ENCODE data around the gene TBC1D3B.

TBC1D3B gene

DNA sequence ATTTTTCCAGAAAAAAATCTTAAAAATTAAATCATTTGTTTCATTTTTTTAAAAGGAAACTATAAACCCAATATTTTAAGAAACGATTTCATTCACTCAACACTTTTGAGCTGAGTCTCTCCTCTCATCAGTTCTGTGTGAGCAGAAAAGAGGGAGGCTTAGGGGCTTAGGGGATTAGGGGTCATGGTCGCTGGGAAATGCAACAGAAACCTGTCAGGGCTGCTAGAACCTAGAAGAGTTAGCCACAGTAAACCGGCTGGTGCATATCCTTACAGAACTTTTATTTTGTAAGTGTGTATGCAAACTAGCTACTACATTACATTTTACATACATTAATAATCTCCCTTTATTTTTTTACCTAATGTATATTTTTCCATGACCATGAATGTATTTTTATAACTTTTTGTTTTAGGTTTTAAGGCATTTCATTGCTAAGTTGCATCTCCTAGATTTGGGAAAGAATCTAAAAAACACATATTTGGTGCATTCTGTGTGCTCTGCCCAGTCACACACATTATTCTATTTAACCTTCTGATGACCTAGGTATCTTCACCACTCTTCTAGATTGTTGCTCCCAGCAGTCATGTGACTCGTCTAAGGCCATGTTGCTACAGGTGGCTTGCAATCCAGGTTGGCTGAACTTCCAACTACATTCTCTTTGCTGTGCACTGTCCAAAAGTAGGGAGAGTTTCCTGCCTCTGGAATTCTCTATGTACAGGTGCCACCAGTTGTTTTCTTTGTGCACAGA is 24.4 kb downstream of the TBC1D3B start:
- no peak for ATAC-seq
- Mint-ChIP-seq H3K27ac (no peak overlapping the region), H3K4me3 (no peak overlapping the region), H3K36me3 (no peaks in the 10 kb centered on the region), H3K9me3 (no peaks in the 10 kb centered on the region), H3K27me3 (no peaks in the 10 kb centered on the region), H3K4me1 (peaks cover 31% of the 10 kb centered on the region)

GRCh38 chr17:36149296-36149820 is 27.1 kb downstream of the TBC1D3B start:
- Mint-ChIP-seq H3K36me3 (no peaks in the 10 kb centered on the region), H3K4me3 (no peak overlapping the region), H3K9me3 (no peaks in the 10 kb centered on the region), H3K27me3 (no peaks in the 10 kb centered on the region), H3K4me1 (peaks cover 27% of the 10 kb centered on the region), H3K27ac (no peak overlapping the region)
- peak; percentile 6 for ATAC-seq

GRCh38 chr17:36148559-36149295 is 27.7 kb downstream of the TBC1D3B start:
- H3K27me3 Mint-ChIP-seq: no peaks in the 10 kb centered on the region
- no peak overlapping the region for H3K27ac Mint-ChIP-seq
- no peaks in the 10 kb centered on the region for H3K36me3 Mint-ChIP-seq
- H3K9me3 Mint-ChIP-seq: no peaks in the 10 kb centered on the region
- peak; percentile 87 for ATAC-seq
- peaks cover 24% of the 10 kb centered on the region for H3K4me1 Mint-ChIP-seq
- H3K4me3 Mint-ChIP-seq: no peak overlapping the region

- H3K27me3 Mint-ChIP-seq: no peaks in the 10 kb centered on the region
- no peak for ATAC-seq
- no peaks in the 10 kb centered on the region for H3K9me3 Mint-ChIP-seq
- no peaks in the 10 kb centered on the region for H3K36me3 Mint-ChIP-seq
- peaks cover 17% of the 10 kb centered on the region for H3K4me1 Mint-ChIP-seq
- no peak overlapping the region for H3K4me3 Mint-ChIP-seq
- H3K27ac Mint-ChIP-seq: no peak overlapping the region
Measured at GRCh38 chr17:36147601-36148000, 28.8 kb downstream of the TBC1D3B start.

DNA sequence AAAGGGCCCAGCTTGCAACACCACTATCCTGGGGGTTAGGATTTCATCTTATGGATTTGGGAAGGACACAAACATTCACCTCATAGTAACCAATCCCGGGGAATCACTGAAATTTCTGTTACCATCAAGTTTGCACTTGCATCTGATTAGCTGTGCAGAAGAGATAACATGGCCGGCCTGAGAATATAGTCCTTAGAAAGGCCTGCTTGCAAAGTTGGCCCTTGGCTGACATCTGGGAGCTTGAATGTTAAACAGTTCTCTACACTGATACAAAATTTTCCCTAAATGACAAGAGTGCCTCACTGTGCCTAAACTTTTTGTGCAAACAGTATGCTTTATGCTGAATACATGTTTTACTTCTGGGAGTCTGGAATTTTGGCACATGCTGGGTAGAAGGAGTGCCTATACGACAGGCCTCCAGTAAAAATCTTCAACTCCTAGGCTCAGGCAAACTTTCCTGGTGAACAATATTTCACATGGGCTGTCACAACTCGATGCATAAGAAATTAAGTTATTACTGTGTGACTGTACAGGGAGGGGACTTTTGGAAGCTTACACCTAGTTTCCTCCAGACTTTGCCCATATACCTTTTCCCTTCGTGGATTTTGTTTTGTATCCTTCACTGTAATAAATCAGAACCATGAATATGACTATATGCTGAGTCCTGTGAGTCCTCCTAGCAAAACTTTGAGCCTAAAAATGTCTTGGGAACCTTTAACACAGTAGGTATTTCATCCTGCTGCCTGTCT is 31.3 kb downstream of the TBC1D3B start:
- H3K4me3 Mint-ChIP-seq: no peak overlapping the region
- H3K4me1 Mint-ChIP-seq: peaks cover 17% of the 10 kb centered on the region
- H3K9me3 Mint-ChIP-seq: no peaks in the 10 kb centered on the region
- H3K27ac Mint-ChIP-seq: no peak overlapping the region
- H3K36me3 Mint-ChIP-seq: no peaks in the 10 kb centered on the region
- H3K27me3 Mint-ChIP-seq: no peaks in the 10 kb centered on the region
- no peak for ATAC-seq

DNA sequence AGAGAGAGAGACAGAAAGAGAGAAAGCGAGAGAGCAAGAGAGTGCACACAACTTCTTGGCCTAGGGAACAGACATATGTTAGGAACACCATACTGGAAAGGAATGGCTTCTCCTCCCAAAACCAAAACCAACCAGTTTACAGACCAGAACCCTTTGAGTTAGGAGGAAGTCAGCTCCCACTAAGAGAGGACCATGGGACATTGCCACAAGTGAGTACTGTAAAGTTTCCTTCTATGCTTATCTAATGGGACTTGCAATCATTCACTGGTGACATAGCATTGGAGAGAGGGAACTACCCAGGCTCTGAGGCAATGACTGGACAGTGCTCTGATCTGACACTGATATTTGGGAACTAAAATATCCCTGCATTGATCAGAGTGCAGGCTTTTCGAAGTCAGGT is 32.4 kb downstream of the TBC1D3B start:
- Mint-ChIP-seq H3K27me3 (no peaks in the 10 kb centered on the region), H3K4me1 (peaks cover 11% of the 10 kb centered on the region), H3K36me3 (no peaks in the 10 kb centered on the region), H3K9me3 (no peaks in the 10 kb centered on the region), H3K27ac (no peak overlapping the region), H3K4me3 (no peak overlapping the region)
- ATAC-seq: no peak

DNA sequence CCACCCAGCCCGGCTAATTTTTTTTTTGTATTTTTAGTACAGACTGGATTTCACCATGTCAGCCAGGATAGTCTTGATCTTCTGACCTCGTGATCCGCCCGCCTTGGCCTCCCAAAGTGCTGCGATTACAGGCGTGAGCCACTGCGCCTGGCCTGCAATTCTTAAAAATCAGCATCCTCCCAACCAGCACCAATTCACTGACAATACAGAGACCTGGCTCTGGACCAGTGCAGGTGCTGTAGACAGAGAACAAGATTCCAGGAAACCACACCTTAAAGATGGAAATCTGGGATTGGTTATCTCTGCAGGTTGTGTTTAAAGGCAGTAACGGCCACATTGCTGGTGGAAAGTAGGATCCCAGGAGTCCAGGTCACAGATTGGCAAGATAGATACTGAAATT is 33.6 kb downstream of the TBC1D3B start:
- H3K27me3 Mint-ChIP-seq: no peaks in the 10 kb centered on the region
- H3K27ac Mint-ChIP-seq: no peak overlapping the region
- no peak for ATAC-seq
- no peak overlapping the region for H3K4me3 Mint-ChIP-seq
- H3K4me1 Mint-ChIP-seq: peaks cover 11% of the 10 kb centered on the region
- H3K36me3 Mint-ChIP-seq: peaks cover 5% of the 10 kb centered on the region
- peaks cover 6% of the 10 kb centered on the region for H3K9me3 Mint-ChIP-seq

GRCh38 chr17:36142235-36142634 is 34.2 kb downstream of the TBC1D3B start:
- H3K9me3 Mint-ChIP-seq: peaks cover 7% of the 10 kb centered on the region
- H3K4me3 Mint-ChIP-seq: no peak overlapping the region
- peaks cover 6% of the 10 kb centered on the region for H3K36me3 Mint-ChIP-seq
- peaks cover 12% of the 10 kb centered on the region for H3K4me1 Mint-ChIP-seq
- H3K27ac Mint-ChIP-seq: no peak overlapping the region
- H3K27me3 Mint-ChIP-seq: no peaks in the 10 kb centered on the region
- ATAC-seq: no peak

- Mint-ChIP-seq H3K27me3 (no peaks in the 10 kb centered on the region), H3K9me3 (peaks cover 10% of the 10 kb centered on the region), H3K36me3 (peaks cover 6% of the 10 kb centered on the region), H3K4me1 (peaks cover 52% of the 10 kb centered on the region), H3K27ac (no peak overlapping the region), H3K4me3 (no peak overlapping the region)
- no peak for ATAC-seq
Measured at GRCh38 chr17:36136439-36136838, 40.0 kb downstream of the TBC1D3B start.

DNA sequence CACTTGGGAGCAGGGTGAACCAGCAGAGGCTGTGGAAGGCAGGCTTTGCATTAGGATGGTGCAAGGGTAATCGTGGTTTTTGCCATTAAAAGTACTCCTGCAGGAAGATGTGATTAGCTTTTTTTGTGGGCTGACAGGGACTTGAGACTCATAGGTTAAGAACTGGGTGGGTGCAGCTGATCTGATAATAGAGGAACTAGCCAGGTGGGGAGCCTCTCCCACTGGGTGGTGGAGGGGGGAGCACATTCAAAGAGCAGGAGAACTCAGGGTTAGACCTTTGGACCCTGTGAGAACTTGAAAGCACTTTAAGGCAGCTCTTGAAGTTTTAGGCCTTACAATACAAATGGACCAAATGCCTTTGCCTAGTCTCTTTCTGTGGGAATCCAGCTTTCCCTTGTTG is 40.4 kb downstream of the TBC1D3B start:
- ATAC-seq: no peak
- no peak overlapping the region for H3K27ac Mint-ChIP-seq
- H3K4me1 Mint-ChIP-seq: peaks cover 52% of the 10 kb centered on the region
- H3K27me3 Mint-ChIP-seq: no peaks in the 10 kb centered on the region
- H3K36me3 Mint-ChIP-seq: peaks cover 6% of the 10 kb centered on the region
- H3K4me3 Mint-ChIP-seq: no peak overlapping the region
- peaks cover 10% of the 10 kb centered on the region for H3K9me3 Mint-ChIP-seq

DNA sequence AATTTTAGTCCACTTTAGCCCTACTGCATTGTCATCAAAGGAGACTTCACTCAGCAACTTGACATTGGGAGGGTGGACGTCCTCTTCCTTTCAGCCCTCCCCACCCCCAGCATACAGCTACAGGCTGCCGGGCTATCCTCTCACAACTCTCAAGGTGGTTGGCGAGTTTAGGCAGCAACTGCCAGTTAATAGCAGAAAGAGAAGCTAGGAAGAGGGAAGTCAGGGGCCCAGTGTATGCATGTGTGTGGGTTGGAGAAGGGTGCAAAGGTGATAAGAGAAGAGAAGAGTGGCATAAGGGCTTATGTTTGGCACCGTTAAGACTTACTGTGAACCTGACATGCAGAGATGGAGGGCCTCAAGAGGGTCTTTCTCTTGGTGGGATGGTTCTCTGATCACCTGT is 41.0 kb downstream of the TBC1D3B start:
- Mint-ChIP-seq H3K4me3 (no peak overlapping the region), H3K36me3 (peaks cover 6% of the 10 kb centered on the region), H3K9me3 (peaks cover 10% of the 10 kb centered on the region), H3K27me3 (no peaks in the 10 kb centered on the region), H3K27ac (no peak overlapping the region), H3K4me1 (peaks cover 52% of the 10 kb centered on the region)
- ATAC-seq: no peak

DNA sequence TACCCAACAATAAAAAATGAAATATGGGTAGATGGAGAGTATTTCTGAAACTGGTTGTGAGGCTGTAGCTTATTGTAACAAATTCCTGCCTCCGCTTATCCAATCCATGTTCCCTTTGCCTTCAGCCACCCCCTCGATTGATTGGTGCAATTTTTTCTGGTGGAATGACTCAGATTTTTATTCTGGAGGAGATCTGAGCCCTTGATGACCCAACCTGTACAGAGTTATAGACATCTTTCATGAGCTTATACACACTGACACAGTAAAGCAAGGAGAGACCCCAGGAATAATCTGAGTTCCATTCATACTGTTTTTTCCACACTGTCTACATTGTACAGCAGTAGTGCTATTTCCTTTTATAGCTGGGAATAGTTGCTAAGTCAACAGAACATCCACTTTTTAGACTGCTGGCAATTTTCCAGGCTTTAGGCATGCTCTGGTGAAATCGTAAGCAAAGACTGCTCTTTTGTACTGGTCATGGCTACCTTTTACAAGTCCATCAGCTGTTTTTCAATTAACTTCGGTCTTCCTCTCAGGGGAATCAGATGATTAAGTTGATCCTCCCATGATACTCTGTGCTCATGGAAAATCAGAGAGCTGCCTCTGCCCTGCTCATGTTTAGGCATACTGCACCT is 42.7 kb downstream of the TBC1D3B start:
- ATAC-seq: no peak

GRCh38 chr17:36132421-36132831 is 44.0 kb downstream of the TBC1D3B start:
- H3K36me3 Mint-ChIP-seq: no peaks in the 10 kb centered on the region
- no peak overlapping the region for H3K27ac Mint-ChIP-seq
- peak; percentile 62 for ATAC-seq
- no peaks in the 10 kb centered on the region for H3K27me3 Mint-ChIP-seq
- peaks cover 75% of the 10 kb centered on the region for H3K4me1 Mint-ChIP-seq
- H3K9me3 Mint-ChIP-seq: peaks cover 4% of the 10 kb centered on the region
- H3K4me3 Mint-ChIP-seq: no peak overlapping the region

More for the DNA sequence above, 42.7 kb downstream of the TBC1D3B start:
- Mint-ChIP-seq H3K4me3 (no peak overlapping the region), H3K27ac (no peak overlapping the region), H3K9me3 (peaks cover 10% of the 10 kb centered on the region), H3K36me3 (peaks cover 6% of the 10 kb centered on the region), H3K27me3 (no peaks in the 10 kb centered on the region), H3K4me1 (peaks cover 68% of the 10 kb centered on the region)

DNA sequence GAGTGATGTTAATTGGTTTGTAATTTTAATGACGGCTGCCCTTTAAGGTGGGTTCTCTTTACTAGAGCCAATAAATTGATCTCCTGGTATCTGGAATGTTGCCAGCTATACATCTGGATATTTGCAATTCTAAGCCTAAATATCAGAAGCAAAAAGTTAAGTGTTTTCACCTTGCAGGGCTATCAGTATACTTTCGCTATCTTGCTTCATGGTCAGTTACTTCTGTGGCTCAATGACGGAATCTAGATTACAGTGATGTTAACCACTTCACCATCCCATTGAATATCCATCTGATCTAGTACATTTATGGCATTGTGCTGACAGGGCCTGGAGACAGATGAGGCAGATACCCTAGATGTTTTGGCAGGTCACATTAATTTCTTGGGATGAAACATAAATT is 44.5 kb downstream of the TBC1D3B start:
- H3K9me3 Mint-ChIP-seq: peaks cover under 1% of the 10 kb centered on the region
- no peak for ATAC-seq
- H3K4me1 Mint-ChIP-seq: peaks cover 80% of the 10 kb centered on the region
- H3K4me3 Mint-ChIP-seq: no peak overlapping the region
- H3K27ac Mint-ChIP-seq: no peak overlapping the region
- no peaks in the 10 kb centered on the region for H3K27me3 Mint-ChIP-seq
- H3K36me3 Mint-ChIP-seq: peaks cover 3% of the 10 kb centered on the region

DNA sequence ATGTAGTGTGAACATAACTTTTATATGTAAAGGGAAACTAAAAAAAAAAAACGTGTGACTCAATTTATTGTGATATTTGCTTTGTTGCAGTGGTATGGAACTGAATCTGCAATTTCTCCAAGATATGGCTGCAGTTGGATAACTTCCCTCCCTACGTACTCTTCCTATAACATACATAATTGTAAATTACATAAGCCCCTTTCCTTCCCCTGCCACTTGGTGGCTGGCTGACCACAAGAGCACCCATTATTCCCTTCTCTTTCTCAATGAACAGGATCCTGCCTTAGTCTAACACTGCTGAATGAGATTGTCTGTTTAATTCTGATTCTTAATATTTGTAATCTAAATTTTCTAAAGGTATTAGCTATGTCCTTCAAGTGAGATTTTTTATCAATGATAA is 45.0 kb downstream of the TBC1D3B start:
- H3K9me3 Mint-ChIP-seq: no peaks in the 10 kb centered on the region
- no peak overlapping the region for H3K4me3 Mint-ChIP-seq
- H3K27me3 Mint-ChIP-seq: no peaks in the 10 kb centered on the region
- H3K4me1 Mint-ChIP-seq: peaks cover 83% of the 10 kb centered on the region
- H3K27ac Mint-ChIP-seq: no peak overlapping the region
- H3K36me3 Mint-ChIP-seq: peaks cover 5% of the 10 kb centered on the region
- ATAC-seq: no peak
